HuH-7.5 (cell line): Measurements from ENCODE around the gene ABHD8.
A peak's percentile ranks its signal among the peaks of the same experiment; 100 is the strongest.
"Not testable (repeated sequence)": the region's sequence is repeated elsewhere in the genome, so short reads cannot be mapped to it uniquely, and the experiment has no call there.

ENCODE experiments used
- DNase-seq: peaks from one replicate; pipeline ENCODE4 v3.0.0; 2011; ENCODE audit warnings: low spot score

The ABHD8 gene

DNA sequence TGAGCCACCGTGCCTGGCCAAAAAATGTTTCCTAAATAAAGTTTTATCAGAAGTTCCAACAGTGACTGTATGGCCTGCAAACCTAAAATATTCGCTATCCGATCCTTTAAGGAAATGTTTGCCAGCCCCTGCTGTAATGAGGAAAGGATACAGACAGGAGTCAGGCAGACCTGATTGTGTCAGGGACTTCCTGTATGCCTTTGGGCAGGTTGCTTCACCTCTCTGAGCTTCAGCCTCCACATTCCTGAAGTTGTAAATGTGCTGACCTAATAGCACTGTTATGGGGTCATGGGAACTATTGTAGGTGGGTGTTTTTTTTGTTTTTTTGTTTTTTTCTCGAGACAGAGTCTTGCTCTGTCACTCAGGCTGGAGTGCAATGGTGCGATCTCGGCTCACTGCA, 6.2 kb downstream of the ABHD8 start:
- DNase-seq = no peak

DNA sequence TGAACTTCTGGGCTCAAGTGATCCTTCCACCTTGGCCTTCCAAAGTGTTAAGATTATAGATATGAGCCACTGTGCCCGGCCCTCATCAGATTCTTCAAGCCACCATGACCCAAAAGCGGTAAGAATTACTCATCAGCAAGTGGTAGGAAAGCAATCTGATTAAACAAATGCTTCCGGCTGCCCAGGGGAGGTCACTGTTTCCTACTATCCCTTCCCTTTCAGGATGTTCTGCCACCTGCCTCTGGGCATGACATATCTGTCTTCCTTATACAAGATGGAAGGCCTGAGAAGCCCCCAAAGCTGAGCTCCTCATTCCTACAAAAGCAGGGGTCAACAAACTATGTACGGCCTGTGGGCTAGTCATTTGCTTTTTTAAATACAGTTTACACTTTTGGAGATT, 7.0 kb downstream of the ABHD8 start:
- DNase-seq = no peak

- not testable (repeated sequence) for DNase-seq
These were observed 7.7 kb downstream of the ABHD8 start for GRCh38 chr19:17295551-17295950.

DNA sequence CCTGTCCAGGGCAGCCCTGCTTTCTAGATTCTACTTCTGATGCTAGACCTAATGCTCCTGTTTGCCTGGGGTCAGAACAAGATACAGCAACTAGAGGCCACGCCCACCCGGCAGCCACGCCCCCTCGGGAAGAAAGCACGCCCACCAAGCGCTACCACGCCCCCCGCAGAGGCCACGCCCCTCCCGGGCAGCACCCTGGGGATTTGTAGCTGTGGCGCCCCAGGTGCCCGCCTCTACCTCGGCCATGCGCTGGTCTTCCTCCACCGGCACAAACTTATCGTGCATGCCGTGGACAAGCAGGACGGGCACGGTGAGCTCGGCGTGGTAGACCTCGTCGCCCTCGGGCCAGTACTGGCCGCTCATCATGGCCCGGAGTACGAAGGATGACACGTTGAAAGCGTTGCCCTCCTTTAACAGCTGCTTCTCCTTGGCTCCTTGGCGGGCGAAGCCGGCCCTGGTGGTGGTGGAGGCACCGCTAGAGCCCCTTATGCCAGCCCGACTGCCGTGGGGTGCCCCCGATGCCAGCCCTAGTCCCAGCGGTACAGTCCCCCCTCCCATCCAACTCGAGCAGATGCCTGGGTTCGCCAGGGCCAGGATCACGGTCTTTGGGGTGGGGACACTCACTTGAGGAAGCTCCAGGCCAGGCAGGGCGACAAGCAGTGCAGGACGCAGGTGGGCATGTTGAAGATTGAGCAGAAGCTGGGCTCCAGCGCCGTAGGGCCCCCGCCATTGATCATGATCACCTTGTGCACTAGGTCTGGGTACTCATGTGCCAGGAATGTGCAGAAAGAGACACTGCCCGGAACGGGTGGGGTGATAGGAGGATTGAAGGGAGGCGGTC, 9.0 kb downstream of the ABHD8 start:
- no peak for DNase-seq

- no peak for DNase-seq
These were observed 9.6 kb downstream of the ABHD8 start for GRCh38 chr19:17293605-17294004.

DNA sequence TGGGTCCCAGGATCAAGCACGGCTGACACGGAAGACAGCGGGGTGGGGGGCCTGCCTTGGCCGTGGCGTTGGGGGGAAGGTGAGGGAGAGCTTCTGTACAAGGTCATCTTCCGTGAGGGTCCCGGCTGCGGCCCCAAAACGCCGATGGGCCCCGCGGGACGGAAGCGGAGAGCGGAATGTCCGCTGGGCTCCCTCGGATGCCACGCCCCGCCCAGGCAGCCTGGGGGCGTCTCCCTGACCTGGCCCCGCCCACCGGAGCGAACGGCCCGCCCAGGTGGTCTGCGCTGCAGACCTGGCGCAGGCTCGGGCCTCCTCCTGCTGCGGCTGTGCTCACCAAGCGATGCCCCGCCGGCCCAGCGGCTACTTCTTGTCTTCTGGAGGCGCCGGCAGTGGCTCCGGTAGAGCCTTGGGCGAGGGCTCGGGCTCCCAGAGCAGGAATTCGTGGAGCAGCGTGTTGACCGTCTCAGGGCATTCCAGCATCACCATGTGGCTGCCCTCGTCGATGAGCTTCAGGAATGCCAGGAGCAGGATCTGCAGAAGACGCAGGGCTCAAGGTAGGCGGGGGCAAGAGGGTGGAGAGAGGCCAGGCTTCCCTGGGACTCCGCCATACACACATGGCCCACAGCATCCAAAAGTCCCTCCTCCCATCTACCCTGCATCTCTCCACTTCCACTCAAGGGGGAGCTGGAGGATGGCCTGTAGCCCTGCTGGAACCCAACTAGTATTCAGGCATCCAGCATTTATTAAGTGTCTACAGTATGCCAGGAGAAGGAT, 10.7 kb downstream of the ABHD8 start:
- peak; percentile 92 for DNase-seq

GRCh38 chr19:17289489-17289888, 13.7 kb downstream of the ABHD8 start:
- DNase-seq = peak; percentile 61

- no peak for DNase-seq
These were observed 16.5 kb downstream of the ABHD8 start for GRCh38 chr19:17286752-17287151.

DNA sequence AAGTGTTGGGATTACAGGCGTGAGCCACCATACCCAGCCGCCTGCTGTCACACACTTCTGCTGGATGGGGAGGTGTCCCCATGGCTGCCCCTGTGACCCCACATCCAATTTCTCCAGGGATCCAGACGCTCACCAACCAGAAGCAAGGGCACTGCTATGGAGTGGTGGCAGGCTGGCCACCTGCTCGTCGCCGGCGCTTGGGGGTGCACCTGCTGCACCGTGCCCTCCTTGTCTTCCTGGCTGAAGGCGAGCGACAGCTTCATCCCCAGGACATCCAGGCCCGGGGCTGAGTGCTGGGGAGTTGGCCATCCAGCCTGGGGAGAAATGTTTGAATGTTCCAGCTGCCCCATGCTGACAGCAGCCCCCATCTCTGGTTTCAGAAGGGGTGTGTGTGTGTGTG, 17.0 kb downstream of the ABHD8 start:
- no peak for DNase-seq

DNA sequence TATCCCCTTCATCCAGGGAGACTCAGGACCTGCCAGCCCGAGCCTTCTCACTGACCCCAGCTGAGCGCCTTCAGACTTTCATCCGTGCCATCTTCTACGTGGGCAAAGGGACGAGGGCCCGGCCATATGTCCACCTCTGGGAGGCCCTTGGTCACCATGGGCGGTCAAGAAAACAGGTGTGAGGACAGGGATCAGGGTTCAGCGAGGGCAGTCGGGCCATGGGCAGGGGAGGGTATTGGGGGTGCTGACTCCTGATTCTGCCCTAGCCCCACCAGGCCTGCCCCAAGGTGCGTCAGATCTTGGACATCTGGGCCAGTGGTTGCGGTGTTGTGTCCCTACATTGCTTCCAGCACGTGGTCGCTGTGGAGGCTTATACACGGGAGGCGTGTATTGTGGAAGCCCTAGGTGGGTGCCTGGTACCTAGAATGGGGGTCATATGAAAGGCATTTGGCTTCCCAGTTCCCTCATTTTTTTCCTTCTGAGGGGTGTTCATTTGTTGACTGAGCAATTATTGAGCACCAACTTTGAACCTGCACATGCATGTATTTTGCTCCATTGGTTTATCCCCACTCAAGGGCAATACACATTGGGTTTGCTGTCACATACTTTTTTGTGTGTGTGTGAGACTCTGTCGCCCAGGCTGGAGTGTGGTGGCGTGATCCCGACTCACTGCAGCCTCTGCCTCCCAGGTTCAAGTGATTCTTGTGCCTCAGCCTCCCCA, 17.6 kb downstream of the ABHD8 start:
- DNase-seq = no peak

DNA sequence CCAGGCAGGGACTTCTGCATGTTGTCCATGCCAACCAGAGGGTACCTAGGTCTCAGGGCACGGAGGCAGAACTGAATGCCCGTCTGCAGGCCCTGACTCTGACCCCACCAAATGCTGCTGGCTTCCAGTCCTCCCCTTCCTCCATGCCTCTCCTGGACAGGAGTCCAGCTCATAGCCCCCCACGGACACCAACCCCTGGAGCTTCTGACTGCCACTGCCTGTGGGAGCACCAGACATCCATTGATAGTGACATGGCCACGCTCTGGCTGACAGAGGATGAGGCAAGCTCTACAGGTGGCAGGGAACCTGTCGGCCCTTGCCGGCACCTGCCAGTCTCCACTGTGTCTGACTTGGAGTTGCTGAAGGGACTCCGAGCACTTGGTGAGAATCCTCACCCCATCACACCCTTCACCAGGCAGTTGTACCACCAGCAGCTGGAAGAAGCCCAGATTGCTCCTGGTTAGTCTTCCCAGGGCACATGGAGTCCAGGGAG, 19.7 kb downstream of the ABHD8 start:
- no peak for DNase-seq

DNA sequence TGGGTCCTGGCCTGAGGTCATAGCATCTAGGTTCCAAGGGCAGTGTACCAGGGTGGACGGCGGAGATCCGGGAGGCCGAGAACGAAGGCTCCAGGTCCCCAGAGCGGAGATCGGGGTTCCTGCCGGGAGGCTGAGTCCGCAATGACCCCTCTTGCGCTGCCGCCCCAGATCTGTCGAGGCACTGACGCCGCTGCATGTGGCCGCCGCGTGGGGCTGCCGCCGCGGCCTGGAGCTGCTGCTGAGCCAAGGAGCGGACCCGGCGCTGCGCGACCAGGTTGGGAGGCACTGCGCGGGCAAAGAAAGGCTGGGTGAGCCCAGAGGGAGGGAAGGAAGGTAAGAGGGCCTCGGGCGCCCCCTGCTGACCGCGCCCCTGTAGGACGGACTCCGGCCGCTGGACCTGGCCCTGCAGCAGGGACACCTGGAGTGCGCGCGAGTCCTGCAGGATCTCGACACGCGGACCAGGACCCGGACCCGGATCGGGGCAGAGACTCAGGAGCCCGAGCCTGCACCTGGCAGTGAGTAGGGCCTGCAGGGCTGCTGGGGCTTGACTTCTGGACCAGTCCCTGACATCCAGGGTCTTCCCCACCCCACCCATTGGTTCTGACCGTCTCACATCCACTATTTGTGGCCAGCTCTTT, 20.6 kb downstream of the ABHD8 start:
- peak; percentile 96 for DNase-seq

GRCh38 chr19:17281391-17282304, 21.6 kb downstream of the ABHD8 start, which contains the start of gene ANKLE1:
ANKLE1 (plus strand) TSS chr19:17281901; CDS start chr19:17281921, 20 bp downstream.
- peak; percentile 53 for DNase-seq

GRCh38 chr19:17279436-17279835, 23.8 kb downstream of the ABHD8 start:
- DNase-seq = no peak

DNA sequence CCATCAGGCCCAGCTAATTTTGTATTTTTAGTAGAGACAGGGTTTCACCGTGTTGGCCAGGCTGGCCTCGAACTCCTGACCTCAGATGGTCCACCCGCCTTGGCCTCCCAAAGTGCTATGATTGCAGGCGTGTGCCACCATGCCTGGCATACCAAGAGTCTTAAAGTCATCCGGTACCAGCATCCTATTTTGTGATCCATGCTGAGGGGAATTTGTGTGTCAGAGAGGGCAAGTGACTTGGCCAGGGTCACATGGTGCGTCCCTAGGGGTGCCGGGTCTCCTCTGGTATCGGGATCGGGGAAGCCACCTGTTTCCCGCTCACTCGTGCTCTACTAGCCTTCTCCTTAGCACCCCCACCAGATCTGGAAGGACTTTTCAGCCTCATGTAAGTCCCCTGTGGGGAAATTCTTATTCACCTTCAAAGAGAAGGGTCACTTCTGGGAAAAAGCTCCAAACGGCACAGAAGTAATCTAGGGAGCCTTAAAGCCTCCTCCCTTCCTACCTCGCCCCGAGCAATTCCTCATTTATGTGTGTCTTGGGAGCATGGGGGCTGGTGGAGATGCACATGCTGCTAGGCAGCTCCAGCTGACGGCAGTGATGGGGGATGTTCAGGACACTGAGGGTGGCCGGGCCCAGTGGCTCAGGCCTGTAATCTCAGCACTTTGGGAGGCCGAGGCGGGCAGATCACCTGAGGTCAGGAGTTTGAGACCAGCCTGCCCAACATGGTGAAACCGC, 27.6 kb downstream of the ABHD8 start:
- no peak for DNase-seq

DNA sequence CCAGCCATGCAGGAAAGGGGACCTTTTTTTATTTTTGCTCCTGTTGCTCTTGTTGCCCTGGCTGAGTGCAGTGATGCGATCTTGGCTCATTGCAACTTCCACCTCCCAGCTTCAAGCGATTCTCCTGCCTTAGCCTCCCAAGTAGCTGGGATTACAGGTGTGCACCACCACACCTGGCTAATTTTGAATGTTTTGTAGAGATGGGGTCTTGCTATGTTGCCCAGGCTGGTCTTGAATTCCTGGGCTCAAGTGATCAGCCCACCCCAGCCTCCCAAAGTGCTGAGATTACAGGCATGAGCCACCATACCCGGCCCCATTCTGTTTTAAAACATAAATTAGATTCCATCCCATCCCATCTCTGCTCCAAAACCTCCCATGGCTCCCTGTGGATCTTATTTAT, 28.3 kb downstream of the ABHD8 start:
- not testable (repeated sequence) for DNase-seq

DNA sequence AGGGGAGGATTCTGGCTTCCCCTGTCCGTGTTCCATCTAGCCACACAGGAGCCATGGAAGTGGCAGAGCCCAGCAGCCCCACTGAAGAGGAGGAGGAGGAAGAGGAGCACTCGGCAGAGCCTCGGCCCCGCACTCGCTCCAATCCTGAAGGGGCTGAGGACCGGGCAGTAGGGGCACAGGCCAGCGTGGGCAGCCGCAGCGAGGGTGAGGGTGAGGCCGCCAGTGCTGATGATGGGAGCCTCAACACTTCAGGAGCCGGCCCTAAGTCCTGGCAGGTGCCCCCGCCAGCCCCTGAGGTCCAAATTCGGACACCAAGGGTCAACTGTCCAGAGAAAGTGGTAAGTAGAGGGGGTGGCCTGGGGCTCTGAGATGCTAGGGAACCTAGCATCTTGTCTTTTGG, 34.5 kb downstream of the ABHD8 start:
- no peak for DNase-seq

GRCh38 chr19:17266975-17267788, 36.0 kb downstream of the ABHD8 start, which contains the start of gene BABAM1:
BABAM1 (plus strand) TSS chr19:17267443; CDS start chr19:17268807, 1,364 bp downstream.
- peak; percentile 99 for DNase-seq

GRCh38 chr19:17266589-17266974, 36.6 kb downstream of the ABHD8 start:
- DNase-seq = no peak
